Measurements from ENCODE around the gene PRAF2. TPM values are rescaled to one million over a fixed set of nuclear protein-coding genes. Genes with fewer than 3 reads are reported as not detected.

Gene PRAF2
- polyA plus RNA-seq, 10 donors: 16.4 to 28.4 (median 22.5) TPM

GRCh38 chrX:49079489-49080428, 6.0 kb upstream of the PRAF2 start, which contains the start of gene WDR45:
Gene WDR45 (minus strand): TSS chrX:49079887. CDS start chrX:49078095, 1,792 bp downstream.
- DNase-seq: peak; percentile 66 to 91 (median 79)

- DNase-seq: no peak
These were observed 4.1 kb upstream of the PRAF2 start for GRCh38 chrX:49077941-49078340.

GRCh38 chrX:49075347-49075746, 1.5 kb upstream of the PRAF2 start:
- no peak for DNase-seq

- DNase-seq: peak in 1 of 3 donors; percentile 38
These were observed 1.1 kb downstream of the PRAF2 start for GRCh38 chrX:49072712-49073095.

GRCh38 chrX:49071877-49072711, 1.7 kb downstream of the PRAF2 start:
- DNase-seq: peak; percentile 38 to 90 (median 75)

GRCh38 chrX:49070988-49071387, 2.8 kb downstream of the PRAF2 start:
- DNase-seq: no peak

GRCh38 chrX:49069038-49069437, 4.8 kb downstream of the PRAF2 start:
- DNase-seq: no peak

- no peak for DNase-seq
These were observed 6.3 kb downstream of the PRAF2 start for GRCh38 chrX:49067285-49068120.

- no peak for DNase-seq
These were observed 7.1 kb downstream of the PRAF2 start for GRCh38 chrX:49066690-49067089.

- no peak for DNase-seq
These were observed 7.5 kb downstream of the PRAF2 start for GRCh38 chrX:49066278-49066677.

GRCh38 chrX:49064735-49065134, 9.1 kb downstream of the PRAF2 start:
- no peak for DNase-seq

GRCh38 chrX:49064303-49064702, 9.5 kb downstream of the PRAF2 start:
- DNase-seq: no peak

- DNase-seq: no peak
These were observed 10.1 kb downstream of the PRAF2 start for GRCh38 chrX:49063715-49064114.

- DNase-seq: no peak
These were observed 11.9 kb downstream of the PRAF2 start for GRCh38 chrX:49061916-49062315.

- DNase-seq: no peak
These were observed 12.3 kb downstream of the PRAF2 start for GRCh38 chrX:49061490-49061889.

- no peak for DNase-seq
These were observed 12.9 kb downstream of the PRAF2 start for GRCh38 chrX:49060914-49061313.

- DNase-seq: no peak
These were observed 14.1 kb downstream of the PRAF2 start for GRCh38 chrX:49059681-49060085.

GRCh38 chrX:49059201-49059600, 14.6 kb downstream of the PRAF2 start:
- no peak for DNase-seq

GRCh38 chrX:49058794-49059193, 15.0 kb downstream of the PRAF2 start, which contains the start of gene CCDC120:
Gene CCDC120 (plus strand): TSS chrX:49058999. CDS start chrX:49062042, 3,043 bp downstream.
- no peak for DNase-seq

GRCh38 chrX:49054073-49054762, 19.6 kb downstream of the PRAF2 start:
- DNase-seq: no peak
